ENCODE data around the gene CTR9.

DNA sequence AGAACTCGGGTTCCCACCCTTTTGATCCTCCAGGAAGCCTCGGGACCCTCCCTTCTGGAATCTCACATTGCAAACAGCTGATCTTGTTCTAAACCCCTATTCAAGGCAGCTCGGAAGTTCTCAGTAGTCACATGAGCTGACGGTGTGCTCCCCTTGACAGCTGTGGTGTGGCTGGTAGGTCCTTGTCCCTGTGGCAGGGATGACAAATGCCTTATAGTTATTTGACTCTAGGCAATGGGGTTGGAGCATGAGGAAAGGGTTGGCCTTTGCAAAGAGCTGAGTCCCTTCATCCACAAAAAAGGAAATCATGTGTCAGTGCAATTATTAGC lies 34.1 kb downstream of the CTR9 start:
- TF ChIP-seq, protein P1, sequence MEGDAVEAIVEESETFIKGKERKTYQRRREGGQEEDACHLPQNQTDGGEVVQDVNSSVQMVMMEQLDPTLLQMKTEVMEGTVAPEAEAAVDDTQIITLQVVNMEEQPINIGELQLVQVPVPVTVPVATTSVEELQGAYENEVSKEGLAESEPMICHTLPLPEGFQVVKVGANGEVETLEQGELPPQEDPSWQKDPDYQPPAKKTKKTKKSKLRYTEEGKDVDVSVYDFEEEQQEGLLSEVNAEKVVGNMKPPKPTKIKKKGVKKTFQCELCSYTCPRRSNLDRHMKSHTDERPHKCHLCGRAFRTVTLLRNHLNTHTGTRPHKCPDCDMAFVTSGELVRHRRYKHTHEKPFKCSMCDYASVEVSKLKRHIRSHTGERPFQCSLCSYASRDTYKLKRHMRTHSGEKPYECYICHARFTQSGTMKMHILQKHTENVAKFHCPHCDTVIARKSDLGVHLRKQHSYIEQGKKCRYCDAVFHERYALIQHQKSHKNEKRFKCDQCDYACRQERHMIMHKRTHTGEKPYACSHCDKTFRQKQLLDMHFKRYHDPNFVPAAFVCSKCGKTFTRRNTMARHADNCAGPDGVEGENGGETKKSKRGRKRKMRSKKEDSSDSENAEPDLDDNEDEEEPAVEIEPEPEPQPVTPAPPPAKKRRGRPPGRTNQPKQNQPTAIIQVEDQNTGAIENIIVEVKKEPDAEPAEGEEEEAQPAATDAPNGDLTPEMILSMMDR (IDR thresholded peaks at IDR 0.05; ENCODE audit: low read length): no peak
- TF ChIP-seq EZH2 (IDR thresholded peaks at IDR 0.05; ENCODE audit: borderline replicate concordance, low read length): no peak

Data from OCI-LY1 (cell line).